ENCODE results near the gene VMP1. TPM values are rescaled to one million over a fixed set of nuclear protein-coding genes. Genes with fewer than 3 reads are reported as not detected.
"Not testable (repeated sequence)": the region's sequence is repeated elsewhere in the genome, so short reads cannot be mapped to it uniquely, and the experiment has no call there.

VMP1 gene
- total RNA-seq, 2 donors from 2014 or later = 344 to 725 TPM

GRCh38 chr17:59845595-59846393 is 138.3 kb downstream of the VMP1 start:
- DNase-seq (ENCODE audit: low spot score in 2 of 2) (no peak), ATAC-seq (peak; percentile 15 to 33)
- Mint-ChIP-seq H3K9me3 (no peaks in the 10 kb centered on the region), H3K27ac (peak overlapping the region; percentile 96 to 100), H3K36me3 (peaks cover 25 to 37% of the 10 kb centered on the region in 2 donors)

- no peaks in the 10 kb centered on the region for H3K9me3 Mint-ChIP-seq
- DNase-seq (ENCODE audit: low spot score in 2 of 2) (no peak), ATAC-seq (peak; percentile 41 to 56)
- peaks cover 18 to 29% of the 10 kb centered on the region in 2 donors for H3K36me3 Mint-ChIP-seq
- peak overlapping the region; percentile 96 to 100 for H3K27ac Mint-ChIP-seq
These were observed 139.1 kb downstream of the VMP1 start for GRCh38 chr17:59846394-59847165.

- Mint-ChIP-seq H3K36me3 (peaks cover 6 to 25% of the 10 kb centered on the region in 2 donors), H3K27ac (peak overlapping the region; percentile 91 to 100), H3K9me3 (no peaks in the 10 kb centered on the region)
- ATAC-seq (no peak), DNase-seq (ENCODE audit: low spot score in 2 of 2) (no peak)
These were observed 140.9 kb downstream of the VMP1 start for GRCh38 chr17:59848385-59848668.

- Mint-ChIP-seq H3K27ac (peak overlapping the region; percentile 91 to 100), H3K36me3 (peaks cover 4 to 26% of the 10 kb centered on the region in 2 donors), H3K9me3 (no peaks in the 10 kb centered on the region)
- ATAC-seq (peak; percentile 59 to 61), DNase-seq (ENCODE audit: low spot score in 2 of 2) (peak; percentile 71 to 79)
These were observed 141.3 kb downstream of the VMP1 start for GRCh38 chr17:59848778-59849177.

- H3K9me3 Mint-ChIP-seq; ATAC-seq; DNase-seq (ENCODE audit: low spot score in 2 of 2): not testable (repeated sequence)
- Mint-ChIP-seq H3K27ac (peak overlapping the region; percentile 79 to 100), H3K36me3 (peaks cover 4 to 26% of the 10 kb centered on the region in 2 donors)
These were observed 142.9 kb downstream of the VMP1 start for GRCh38 chr17:59850311-59850710.

- H3K9me3 Mint-ChIP-seq = no peaks in the 10 kb centered on the region
- H3K36me3 Mint-ChIP-seq = peaks cover 0 to 26% of the 10 kb centered on the region in 2 donors
- H3K27ac Mint-ChIP-seq = peak overlapping the region in 1 of 2 donors; percentile 50
- ATAC-seq (no peak), DNase-seq (ENCODE audit: low spot score in 2 of 2) (no peak)
These were observed 144.3 kb downstream of the VMP1 start for GRCh38 chr17:59851439-59852375.

GRCh38 chr17:59852847-59853167 is 145.4 kb downstream of the VMP1 start:
- Mint-ChIP-seq H3K36me3 (peaks cover 0 to 21% of the 10 kb centered on the region in 2 donors), H3K27ac (peak overlapping the region; percentile 70 to 93)
- ATAC-seq; DNase-seq (ENCODE audit: low spot score in 2 of 2); H3K9me3 Mint-ChIP-seq: not testable (repeated sequence)

GRCh38 chr17:59853168-59853918 is 145.9 kb downstream of the VMP1 start:
- Mint-ChIP-seq H3K36me3 (peaks cover 0 to 16% of the 10 kb centered on the region in 2 donors), H3K9me3 (no peaks in the 10 kb centered on the region), H3K27ac (peak overlapping the region; percentile 70 to 93)
- DNase-seq (ENCODE audit: low spot score in 2 of 2) = peak in 1 of 2 donors; percentile 65
- ATAC-seq = peak; percentile 55 to 77

- not testable (repeated sequence) for H3K9me3 Mint-ChIP-seq; H3K36me3 Mint-ChIP-seq; ATAC-seq; DNase-seq (ENCODE audit: low spot score in 2 of 2)
- H3K27ac Mint-ChIP-seq = peak overlapping the region; percentile 70 to 86
These were observed 146.7 kb downstream of the VMP1 start for GRCh38 chr17:59853919-59854729.

GRCh38 chr17:59856859-59857794 is 149.7 kb downstream of the VMP1 start:
- H3K27ac Mint-ChIP-seq = no peak overlapping the region
- peaks cover 0 to 11% of the 10 kb centered on the region in 2 donors for H3K36me3 Mint-ChIP-seq
- no peak for ATAC-seq

GRCh38 chr17:59858167-59858816 is 150.8 kb downstream of the VMP1 start:
- ATAC-seq (no peak), DNase-seq (ENCODE audit: low spot score in 2 of 2) (no peak)
- Mint-ChIP-seq H3K9me3 (no peaks in the 10 kb centered on the region), H3K27ac (no peak overlapping the region), H3K36me3 (peaks cover 0 to 11% of the 10 kb centered on the region in 2 donors)

More at GRCh38 chr17:59856859-59857794, 149.7 kb downstream of the VMP1 start:
- no peak for DNase-seq (ENCODE audit: low spot score in 2 of 2)
- no peaks in the 10 kb centered on the region for H3K9me3 Mint-ChIP-seq

GRCh38 chr17:59858932-59859331 is 151.5 kb downstream of the VMP1 start:
- DNase-seq (ENCODE audit: low spot score in 2 of 2) (no peak), ATAC-seq (peak in 1 of 2 donors; percentile 9)
- Mint-ChIP-seq H3K27ac (peak overlapping the region in 1 of 2 donors; percentile 65), H3K36me3 (peaks cover 0 to 11% of the 10 kb centered on the region in 2 donors), H3K9me3 (no peaks in the 10 kb centered on the region)

GRCh38 chr17:59859444-59860025 is 152.1 kb downstream of the VMP1 start:
- Mint-ChIP-seq H3K9me3 (no peaks in the 10 kb centered on the region), H3K27ac (peak overlapping the region in 1 of 2 donors; percentile 65), H3K36me3 (peaks cover 0 to 11% of the 10 kb centered on the region in 2 donors)
- no peak for DNase-seq (ENCODE audit: low spot score in 2 of 2)
- ATAC-seq = peak in 1 of 2 donors; percentile 60
